ENCODE measurements around the gene ADIPOR2.

- TF ChIP-seq EZH2 (IDR thresholded peaks at IDR 0.05; ENCODE audit: low read length, unreplicated experiment) (no peak), CTCF (conservative IDR thresholded peaks at IDR 0.05; ENCODE audit: low read depth, low read length) (no peak), EZH2phosphoT487 (IDR thresholded peaks at IDR 0.05; ENCODE audit: borderline replicate concordance, low read length) (no peak)
These were observed 35.9 kb downstream of the ADIPOR2 start for GRCh38 chr12:1726753-1727152.

Measured in PC-3 (cell line).